ENCODE measurements around the gene TSPEAR.
"Not testable (repeated sequence)": the region's sequence is repeated elsewhere in the genome, so short reads cannot be mapped to it uniquely, and the experiment has no call there.

Gene TSPEAR

DNA sequence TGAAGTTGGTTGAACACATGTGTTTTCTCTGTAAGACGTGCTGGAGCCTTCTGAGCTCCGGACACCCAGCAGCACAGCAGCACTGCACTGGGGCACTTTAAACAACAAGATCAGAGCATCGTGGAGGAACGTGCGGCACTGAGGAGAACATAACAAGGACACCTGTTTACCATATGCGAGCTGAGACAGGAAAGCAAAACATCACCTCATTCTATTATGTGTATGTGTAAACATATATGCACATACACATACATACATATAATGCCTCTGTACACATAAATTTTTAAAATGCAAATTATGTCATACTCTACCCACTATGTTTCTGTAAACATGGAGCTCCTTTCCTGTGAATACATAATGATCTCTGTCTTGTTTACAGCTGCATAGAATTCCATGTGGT, 115.8 kb downstream of the TSPEAR start (continued):
- TF ChIP-seq, protein P1, sequence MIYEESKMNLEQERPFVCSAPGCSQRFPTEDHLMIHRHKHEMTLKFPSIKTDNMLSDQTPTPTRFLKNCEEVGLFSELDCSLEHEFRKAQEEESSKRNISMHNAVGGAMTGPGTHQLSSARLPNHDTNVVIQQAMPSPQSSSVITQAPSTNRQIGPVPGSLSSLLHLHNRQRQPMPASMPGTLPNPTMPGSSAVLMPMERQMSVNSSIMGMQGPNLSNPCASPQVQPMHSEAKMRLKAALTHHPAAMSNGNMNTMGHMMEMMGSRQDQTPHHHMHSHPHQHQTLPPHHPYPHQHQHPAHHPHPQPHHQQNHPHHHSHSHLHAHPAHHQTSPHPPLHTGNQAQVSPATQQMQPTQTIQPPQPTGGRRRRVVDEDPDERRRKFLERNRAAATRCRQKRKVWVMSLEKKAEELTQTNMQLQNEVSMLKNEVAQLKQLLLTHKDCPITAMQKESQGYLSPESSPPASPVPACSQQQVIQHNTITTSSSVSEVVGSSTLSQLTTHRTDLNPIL (CRISPR knock-in tag; IDR thresholded peaks at IDR 0.05; ENCODE audit: low read depth), result no peak
- TF ChIP-seq ZC3H10 (CRISPR knock-in tag; IDR thresholded peaks at IDR 0.05) (no peak), BACH2 (CRISPR knock-in tag; IDR thresholded peaks at IDR 0.05; ENCODE audit: borderline replicate concordance) (no peak), ZFP30 (CRISPR knock-in tag; IDR thresholded peaks at IDR 0.05) (no peak)

DNA sequence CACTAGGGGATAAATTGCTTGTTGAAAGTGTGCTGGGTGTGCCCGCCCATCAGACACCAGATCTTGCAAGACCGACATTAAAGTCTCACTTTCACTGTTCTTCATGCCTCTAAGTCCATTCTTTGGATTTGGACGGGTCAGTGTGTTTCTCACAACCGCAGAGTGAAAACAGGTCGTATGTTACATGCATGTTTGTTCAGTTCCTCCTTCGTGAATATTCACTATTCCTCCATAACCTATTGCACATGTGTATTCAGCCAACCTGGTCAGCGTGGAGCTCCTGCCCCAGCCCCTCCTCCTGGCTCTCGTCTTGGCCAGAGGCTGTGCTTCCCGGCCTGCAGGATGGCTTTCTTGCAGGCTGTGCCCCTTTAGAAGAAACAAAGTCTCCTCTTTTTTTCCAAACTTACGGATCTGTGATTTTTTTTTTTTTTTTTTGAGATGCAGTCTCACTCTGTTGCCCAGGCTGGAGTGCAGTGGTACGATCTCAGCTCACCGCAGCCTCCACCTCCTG, 116.9 kb downstream of the TSPEAR start:
- no peak for ATAC-seq
- no peak for TF ChIP-seq PPARA (CRISPR knock-in tag; IDR thresholded peaks at IDR 0.05; ENCODE audit: borderline replicate concordance)
- no peak for TF ChIP-seq ZFP30 (CRISPR knock-in tag; IDR thresholded peaks at IDR 0.05)
- no peak for TF ChIP-seq TCF4 (CRISPR knock-in tag; IDR thresholded peaks at IDR 0.05; ENCODE audit: borderline replicate concordance)
- TF ChIP-seq, protein P2, sequence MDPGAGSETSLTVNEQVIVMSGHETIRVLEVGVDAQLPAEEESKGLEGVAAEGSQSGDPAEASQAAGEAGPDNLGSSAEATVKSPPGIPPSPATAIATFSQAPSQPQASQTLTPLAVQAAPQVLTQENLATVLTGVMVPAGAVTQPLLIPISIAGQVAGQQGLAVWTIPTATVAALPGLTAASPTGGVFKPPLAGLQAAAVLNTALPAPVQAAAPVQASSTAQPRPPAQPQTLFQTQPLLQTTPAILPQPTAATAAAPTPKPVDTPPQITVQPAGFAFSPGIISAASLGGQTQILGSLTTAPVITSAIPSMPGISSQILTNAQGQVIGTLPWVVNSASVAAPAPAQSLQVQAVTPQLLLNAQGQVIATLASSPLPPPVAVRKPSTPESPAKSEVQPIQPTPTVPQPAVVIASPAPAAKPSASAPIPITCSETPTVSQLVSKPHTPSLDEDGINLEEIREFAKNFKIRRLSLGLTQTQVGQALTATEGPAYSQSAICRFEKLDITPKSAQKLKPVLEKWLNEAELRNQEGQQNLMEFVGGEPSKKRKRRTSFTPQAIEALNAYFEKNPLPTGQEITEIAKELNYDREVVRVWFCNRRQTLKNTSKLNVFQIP (CRISPR knock-in tag; IDR thresholded peaks at IDR 0.05; ENCODE audit: borderline replicate concordance, low read depth), result no peak
- no peak for TF ChIP-seq ZNF70 (CRISPR knock-in tag; IDR thresholded peaks at IDR 0.05)
- no peak for TF ChIP-seq ISL1 (CRISPR knock-in tag; IDR thresholded peaks at IDR 0.05)

DNA sequence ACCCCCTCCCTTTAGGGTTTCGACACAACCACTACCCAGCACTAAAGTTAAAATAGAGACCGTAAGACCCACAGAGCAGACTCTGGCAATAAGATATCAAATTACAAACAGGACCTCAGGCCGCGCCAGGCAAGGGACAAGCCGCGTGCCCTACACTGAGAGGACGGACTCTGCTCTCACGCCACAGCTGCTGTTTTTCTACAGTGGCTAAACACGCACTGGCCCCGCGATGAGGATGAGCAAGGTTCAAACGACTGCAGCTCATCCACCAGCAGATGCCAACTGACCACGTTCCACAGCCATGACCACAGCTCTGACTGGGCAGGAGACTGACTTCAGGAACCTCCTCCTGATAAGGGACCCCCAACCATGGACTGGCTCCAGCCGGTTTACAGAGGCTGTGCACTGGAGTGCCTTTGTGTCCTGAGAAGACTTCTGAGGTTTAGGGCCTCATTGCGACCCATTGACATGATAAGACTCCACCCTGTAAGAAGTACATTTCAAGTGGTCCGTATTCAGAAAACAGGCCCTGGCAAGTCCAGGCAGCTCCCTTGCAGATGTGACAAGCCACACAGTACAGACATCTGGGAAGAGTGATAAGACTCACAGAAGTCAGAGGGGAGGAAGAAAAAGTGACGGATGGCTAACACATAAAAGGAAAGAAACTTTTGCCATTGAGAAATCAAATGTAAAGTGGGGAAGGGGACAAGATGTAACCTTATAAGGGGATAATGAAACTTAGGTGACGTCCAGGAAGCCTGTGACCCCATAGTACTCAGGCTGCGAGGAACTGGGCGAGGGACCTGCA, 117.6 kb downstream of the TSPEAR start:
- TF ChIP-seq ZNF70 (CRISPR knock-in tag; IDR thresholded peaks at IDR 0.05) (no peak), SNAI2 (CRISPR knock-in tag; IDR thresholded peaks at IDR 0.05) (no peak), ZFP3 (CRISPR knock-in tag; IDR thresholded peaks at IDR 0.05) (no peak), ZC3H10 (CRISPR knock-in tag; IDR thresholded peaks at IDR 0.05) (no peak), TCF4 (CRISPR knock-in tag; IDR thresholded peaks at IDR 0.05; ENCODE audit: borderline replicate concordance) (no peak), PPARA (CRISPR knock-in tag; IDR thresholded peaks at IDR 0.05; ENCODE audit: borderline replicate concordance) (no peak)
- TF ChIP-seq, protein P3, sequence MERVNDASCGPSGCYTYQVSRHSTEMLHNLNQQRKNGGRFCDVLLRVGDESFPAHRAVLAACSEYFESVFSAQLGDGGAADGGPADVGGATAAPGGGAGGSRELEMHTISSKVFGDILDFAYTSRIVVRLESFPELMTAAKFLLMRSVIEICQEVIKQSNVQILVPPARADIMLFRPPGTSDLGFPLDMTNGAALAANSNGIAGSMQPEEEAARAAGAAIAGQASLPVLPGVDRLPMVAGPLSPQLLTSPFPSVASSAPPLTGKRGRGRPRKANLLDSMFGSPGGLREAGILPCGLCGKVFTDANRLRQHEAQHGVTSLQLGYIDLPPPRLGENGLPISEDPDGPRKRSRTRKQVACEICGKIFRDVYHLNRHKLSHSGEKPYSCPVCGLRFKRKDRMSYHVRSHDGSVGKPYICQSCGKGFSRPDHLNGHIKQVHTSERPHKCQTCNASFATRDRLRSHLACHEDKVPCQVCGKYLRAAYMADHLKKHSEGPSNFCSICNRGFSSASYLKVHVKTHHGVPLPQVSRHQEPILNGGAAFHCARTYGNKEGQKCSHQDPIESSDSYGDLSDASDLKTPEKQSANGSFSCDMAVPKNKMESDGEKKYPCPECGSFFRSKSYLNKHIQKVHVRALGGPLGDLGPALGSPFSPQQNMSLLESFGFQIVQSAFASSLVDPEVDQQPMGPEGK (CRISPR knock-in tag; IDR thresholded peaks at IDR 0.05; ENCODE audit: borderline replicate concordance), result no peak
- TF ChIP-seq, protein P2 (CRISPR knock-in tag; IDR thresholded peaks at IDR 0.05; ENCODE audit: borderline replicate concordance, low read depth), result no peak
- TF ChIP-seq, protein P1 (CRISPR knock-in tag; IDR thresholded peaks at IDR 0.05; ENCODE audit: low read depth), result no peak
- ATAC-seq, result no peak

DNA sequence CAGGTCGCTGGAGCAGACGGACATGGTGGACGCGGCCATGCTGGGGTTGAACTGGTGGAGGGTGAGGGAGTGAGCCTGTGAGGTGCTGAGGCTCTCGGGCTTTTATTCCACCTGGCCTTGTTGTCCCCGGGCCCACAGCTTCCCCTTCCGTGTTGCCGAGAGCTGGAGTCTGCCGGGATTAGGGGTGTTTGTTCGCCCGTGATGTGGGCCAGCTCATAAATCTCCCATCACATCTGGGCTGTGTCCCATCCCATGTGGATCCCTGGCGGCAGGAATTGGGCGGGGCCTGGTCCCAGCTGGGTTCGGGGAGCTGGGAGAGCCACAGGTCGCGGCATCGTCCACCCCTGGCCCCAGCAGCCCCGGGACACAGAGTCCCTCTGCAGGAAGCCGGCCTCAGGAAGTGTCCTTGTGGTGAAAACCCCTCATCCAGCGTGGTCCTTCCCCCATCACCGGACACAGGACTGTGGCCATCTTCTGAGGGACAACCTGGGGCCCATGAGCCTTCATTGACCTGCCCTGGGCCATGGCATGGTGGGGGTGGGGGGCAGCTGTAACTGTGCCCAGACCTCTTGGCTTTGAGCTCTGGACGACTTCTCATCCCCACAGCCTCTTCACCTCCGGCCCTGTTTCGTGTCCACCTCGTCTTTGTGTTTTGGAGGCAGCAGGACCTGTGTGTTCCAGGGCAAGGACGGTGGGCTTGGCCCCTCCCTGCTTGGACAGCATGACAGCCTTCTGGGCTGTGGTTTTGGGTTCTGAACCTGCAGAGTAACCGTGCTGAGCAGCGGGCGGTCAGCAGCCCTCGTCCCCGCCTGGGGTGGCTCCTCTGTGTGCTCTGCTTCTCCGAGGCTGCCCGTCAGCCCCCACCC, 118.7 kb downstream of the TSPEAR start, which contains the start of gene KRTAP10-6:
Gene KRTAP10-6, minus strand, starts transcription at position 60 of the 866 bp plus-strand sequence. Its CDS starts 21 bp downstream, at position 39.
- ATAC-seq, result no peak
- no peak for TF ChIP-seq OSR1 (CRISPR knock-in tag; IDR thresholded peaks at IDR 0.05)
- TF ChIP-seq, protein P1 (CRISPR knock-in tag; IDR thresholded peaks at IDR 0.05; ENCODE audit: low read depth), result no peak

DNA sequence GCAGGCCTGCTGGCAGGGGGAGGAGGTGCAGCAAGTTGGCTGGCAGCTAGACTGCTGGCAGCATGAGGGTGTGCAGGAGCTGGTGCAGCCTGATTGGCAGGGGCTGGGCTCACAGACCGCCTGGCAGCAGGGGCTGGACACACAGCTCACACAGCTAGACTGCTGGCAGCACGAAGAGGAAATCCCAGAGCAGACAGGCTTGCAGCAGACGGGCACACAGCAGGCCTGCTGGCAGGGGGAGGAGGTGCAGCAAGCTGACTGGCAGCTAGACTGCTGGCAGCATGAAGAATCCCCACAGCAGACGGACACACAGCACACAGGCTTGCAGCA, 119.6 kb downstream of the TSPEAR start:
- ATAC-seq, result not testable (repeated sequence)

DNA sequence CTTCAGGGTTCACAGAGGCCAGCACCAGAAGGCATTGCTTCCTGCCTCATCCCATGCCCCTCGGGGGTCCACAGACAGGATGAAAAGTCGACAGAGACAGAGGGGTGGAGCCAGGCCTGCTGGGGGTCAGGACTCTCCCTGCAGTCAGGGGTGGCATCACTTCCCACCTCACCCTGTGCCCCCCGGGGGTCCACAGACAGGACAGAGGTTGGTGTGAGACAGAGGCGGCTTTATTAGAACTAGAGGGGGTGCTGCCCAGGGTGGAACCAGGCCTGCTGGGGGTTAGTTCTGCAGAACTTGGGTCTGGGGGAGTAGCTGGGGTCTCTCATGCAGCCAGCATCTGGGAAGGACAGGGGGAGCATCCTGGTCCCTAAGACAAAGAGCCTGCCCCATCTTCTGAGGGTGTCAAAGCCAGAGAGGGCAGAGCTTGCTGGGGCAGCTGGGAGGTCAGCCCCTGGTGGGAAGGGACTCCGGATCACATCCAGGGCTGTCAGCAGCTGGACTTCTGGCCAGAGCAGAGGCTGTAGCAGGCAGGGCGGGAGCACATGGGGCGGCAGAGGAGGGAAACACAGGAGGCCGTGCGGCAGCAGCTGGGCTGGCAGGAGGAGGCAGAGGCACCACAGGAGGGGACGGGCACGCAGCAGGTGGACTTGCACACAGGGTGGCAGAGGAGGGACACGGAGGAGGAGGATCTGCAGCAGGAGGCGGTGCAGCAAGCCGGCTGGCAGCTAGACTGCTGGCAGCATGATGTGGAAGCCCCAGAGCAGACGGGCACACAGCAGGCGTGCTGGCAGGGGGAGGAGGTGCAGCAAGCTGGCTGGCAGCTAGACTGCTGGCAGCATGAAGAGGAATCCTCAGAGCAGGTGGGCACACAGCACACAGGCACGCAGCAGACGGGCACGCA, 120.2 kb downstream of the TSPEAR start:
- not testable (repeated sequence) for ATAC-seq

All from SK-N-SH treated with all-trans-retinoic acid at 6 μM for 48 hours (cell line).